Keratinocyte (primary cell): ENCODE data around the gene SAMD14.

Experiments
- EZH2 ChIP-seq: IDR thresholded peaks from one replicate; pipeline ENCODE4 v1.6.1; 2012; ENCODE audit warnings: inconsistent platforms, mild to moderate bottlenecking, low read length, moderate library complexity
- TF ChIP-seq, protein P1 (sequence below), 3 experiments: IDR thresholded peaks in 1 of 3; conservative IDR thresholded peaks in 1 of 3; optimal IDR thresholded peaks in 1 of 3; 2 replicates in 2 of 3; 3 replicates in 1 of 3; pipeline versions ENCODE3 to v1.5.1; 2011; ENCODE audit warnings: low read length in 3 of 3, mild to moderate bottlenecking in 3 of 3, moderate library complexity in 2 of 3, control low read depth in 1 of 3, inconsistent platforms in 1 of 3; ENCODE audit not compliant: insufficient read depth in 2 of 3; ENCODE audit errors: extremely low read depth in 1 of 3

DNA sequence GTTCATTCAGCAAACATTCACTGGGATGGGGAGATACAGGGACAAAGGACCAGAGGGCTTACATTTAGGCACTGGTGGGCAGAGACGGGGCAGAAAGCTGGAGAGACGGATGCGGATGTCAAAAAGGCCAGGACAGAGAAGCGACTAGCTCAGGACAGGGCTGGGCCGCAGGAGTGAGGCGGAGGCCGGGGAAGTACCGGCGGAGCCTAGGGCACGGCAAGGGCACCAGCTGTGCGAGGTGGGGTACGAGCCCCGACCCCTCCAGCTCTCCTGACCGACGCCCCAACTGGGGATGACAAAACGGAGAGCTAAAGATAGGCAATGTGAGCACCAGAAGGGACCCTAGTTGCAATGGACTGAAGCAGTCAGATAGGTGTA is 31.9 kb upstream of the SAMD14 start:
- TF ChIP-seq, protein P1, sequence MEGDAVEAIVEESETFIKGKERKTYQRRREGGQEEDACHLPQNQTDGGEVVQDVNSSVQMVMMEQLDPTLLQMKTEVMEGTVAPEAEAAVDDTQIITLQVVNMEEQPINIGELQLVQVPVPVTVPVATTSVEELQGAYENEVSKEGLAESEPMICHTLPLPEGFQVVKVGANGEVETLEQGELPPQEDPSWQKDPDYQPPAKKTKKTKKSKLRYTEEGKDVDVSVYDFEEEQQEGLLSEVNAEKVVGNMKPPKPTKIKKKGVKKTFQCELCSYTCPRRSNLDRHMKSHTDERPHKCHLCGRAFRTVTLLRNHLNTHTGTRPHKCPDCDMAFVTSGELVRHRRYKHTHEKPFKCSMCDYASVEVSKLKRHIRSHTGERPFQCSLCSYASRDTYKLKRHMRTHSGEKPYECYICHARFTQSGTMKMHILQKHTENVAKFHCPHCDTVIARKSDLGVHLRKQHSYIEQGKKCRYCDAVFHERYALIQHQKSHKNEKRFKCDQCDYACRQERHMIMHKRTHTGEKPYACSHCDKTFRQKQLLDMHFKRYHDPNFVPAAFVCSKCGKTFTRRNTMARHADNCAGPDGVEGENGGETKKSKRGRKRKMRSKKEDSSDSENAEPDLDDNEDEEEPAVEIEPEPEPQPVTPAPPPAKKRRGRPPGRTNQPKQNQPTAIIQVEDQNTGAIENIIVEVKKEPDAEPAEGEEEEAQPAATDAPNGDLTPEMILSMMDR (optimal IDR thresholded peaks at IDR 0.05 in 1 of 3, IDR thresholded peaks at IDR 0.05 in 1 of 3, conservative IDR thresholded peaks at IDR 0.05 in 1 of 3; ENCODE audit: extremely low read depth in 1 of 3, insufficient read depth in 2 of 3, low read length in 3 of 3), result no peak
- no peak for TF ChIP-seq EZH2
